Calu3 (cell line): ENCODE data around the gene FAM234A. TPM values are rescaled to one million over a fixed set of nuclear protein-coding genes. Genes with fewer than 3 reads are reported as not detected.

Experiments
- Bru-seq: library from RNA; stranded (reverse); fragments of 400-500 nt; gene quantifications from one replicate; lab custom pipeline; 2021; lab: Mats Ljungman, UMichigan
- BruChase-seq, 2 experiments: library from RNA; stranded (reverse); fragments of 400-500 nt; gene quantifications; one replicate each; lab custom pipeline; 2021; lab: Mats Ljungman, UMichigan
- BruUV-seq: library from RNA; stranded (reverse); fragments of 400-500 nt; replicated peaks from 2 replicates; lab custom pipeline; 2021; lab: Mats Ljungman, UMichigan
- CTCF ChIA-PET: fragments of 300-600 bp; sonication (Branson Sonifier 250); formaldehyde crosslinking; loops from one replicate; lab custom pipeline; 2022; ENCODE audit warnings: antibody characterized with exemption; lab: Charles Lee
- DNase-seq: peaks from one replicate; pipeline ENCODE4 v3.0.0; 2022
- H3K27ac Mint-ChIP-seq: one replicate; pipeline ENCODE4 v1.8.0; 2022; ENCODE audit warnings: mixed read lengths; ENCODE audit not compliant: unreplicated experiment
- H3K27me3 Mint-ChIP-seq: one replicate; pipeline ENCODE4 v1.8.0; 2022; ENCODE audit warnings: mixed read lengths; ENCODE audit not compliant: unreplicated experiment
- H3K36me3 Mint-ChIP-seq: one replicate; pipeline ENCODE4 v1.8.0; 2022; ENCODE audit warnings: mild to moderate bottlenecking, moderate library complexity, mixed read lengths; ENCODE audit not compliant: insufficient read depth, unreplicated experiment
- H3K4me1 Mint-ChIP-seq: one replicate; pipeline ENCODE4 v1.8.0; 2022; ENCODE audit warnings: mild to moderate bottlenecking, low read depth, mixed read lengths; ENCODE audit not compliant: unreplicated experiment
- H3K4me3 Mint-ChIP-seq: one replicate; pipeline ENCODE4 v1.8.0; 2022; ENCODE audit warnings: mild to moderate bottlenecking, low read depth, moderate library complexity, mixed read lengths; ENCODE audit not compliant: unreplicated experiment
- H3K9me3 Mint-ChIP-seq: one replicate; pipeline ENCODE4 v1.8.0; 2022; ENCODE audit warnings: low read depth, mixed read lengths; ENCODE audit not compliant: unreplicated experiment
- CTCF ChIP-seq: fragments of 200-600 bp; IDR thresholded peaks from one replicate; pipeline ENCODE4 v1.8.0; 2022; ENCODE audit warnings: antibody characterized with exemption; ENCODE audit not compliant: unreplicated experiment
- intact Hi-C: fragments of 100-400 bp; cut with micrococcal nuclease; formaldehyde crosslinking; loops from one replicate; pipeline ENCODE4 v1.10.0; 2022; ENCODE audit not compliant: unreplicated experiment
- long read RNA-seq: library from polyadenylated mRNA; stranded (forward); transcript quantifications from one replicate; pipeline ENCODE4 v2.0.0, GENCODE V29; 2022
- total RNA-seq: library from RNA; stranded (reverse); gene quantifications from 2 replicates; pipeline ENCODE4 v1.2.3, GENCODE V29; 2022

Gene FAM234A
- total RNA-seq: 118 and 130 TPM in 2 replicates
- percentile 65 among the genes with signal in this experiment for Bru-seq, nascent RNA
- BruChase-seq, experiment 1, labeled RNA remaining after a 6-hour chase: percentile 71 among the genes with signal in this experiment
- percentile 67 among the genes with signal in this experiment for BruChase-seq, experiment 2, labeled RNA remaining after a 2-hour chase
- long read RNA-seq, transcript FAM234A-203 (13 exons, 3,213 nt): major isoform, 80 of 169 reads
- long read RNA-seq, partial matches to known transcripts: 45 of 169 reads
- long read RNA-seq, other reads (novel, unspliced or antisense): 44 of 169 reads

GRCh38 chr16:234468-235305, at the start of gene FAM234A:
TSS of gene FAM234A (plus strand) at chr16:234821. CDS start at chr16:254414, 19,593 bp downstream.
- DNase-seq: peak; percentile 98
- Mint-ChIP-seq H3K4me1 (no peaks in the 10 kb centered on the region), H3K9me3 (no peaks in the 10 kb centered on the region), H3K4me3 (peak within 1 kb of the TSS; percentile 90), H3K27ac (peak within 1 kb of the TSS; percentile 93), H3K36me3 (peaks cover 25% of the 10 kb centered on the region), H3K27me3 (no peaks in the 10 kb centered on the region)
- CTCF ChIA-PET: interaction anchor here (0.6 to 1.9 kb wide), 6 partner anchors 15 to 621 kb away, joined by 3 to 18 read pairs (median 6); partner anchors contain the start of gene AXIN1
- TF ChIP-seq CTCF: peak; percentile 65
- intact Hi-C loops: no loop called here
- BruUV-seq: no TSS peak

- H3K27me3 Mint-ChIP-seq: no peaks in the 10 kb centered on the region
- H3K36me3 Mint-ChIP-seq: peaks cover 67% of the 10 kb centered on the region
- TF ChIP-seq CTCF: no peak
- H3K9me3 Mint-ChIP-seq: no peaks in the 10 kb centered on the region
- H3K4me3 Mint-ChIP-seq: no peak overlapping the region
- intact Hi-C loops: no loop called here
- H3K4me1 Mint-ChIP-seq: no peaks in the 10 kb centered on the region
- H3K27ac Mint-ChIP-seq: no peak overlapping the region
- DNase-seq: no peak
- BruUV-seq: no TSS peak
- CTCF ChIA-PET: no interaction called here
These were observed 49.4 kb upstream of the FAM234A start for GRCh38 chr16:185213-185612.

GRCh38 chr16:185691-186090, 48.9 kb upstream of the FAM234A start:
- intact Hi-C loops: no loop called here
- CTCF ChIA-PET: no interaction called here
- no peaks in the 10 kb centered on the region for H3K4me1 Mint-ChIP-seq
- peak overlapping the region; percentile 62 for H3K27ac Mint-ChIP-seq
- TF ChIP-seq CTCF: no peak
- peaks cover 71% of the 10 kb centered on the region for H3K36me3 Mint-ChIP-seq
- no TSS peak for BruUV-seq
- H3K9me3 Mint-ChIP-seq: no peaks in the 10 kb centered on the region
- no peak for DNase-seq
- no peak overlapping the region for H3K4me3 Mint-ChIP-seq
- no peaks in the 10 kb centered on the region for H3K27me3 Mint-ChIP-seq

- DNase-seq: no peak
- Mint-ChIP-seq H3K4me3 (no peak overlapping the region), H3K36me3 (peaks cover 72% of the 10 kb centered on the region), H3K27ac (no peak overlapping the region), H3K27me3 (no peaks in the 10 kb centered on the region), H3K4me1 (no peaks in the 10 kb centered on the region), H3K9me3 (no peaks in the 10 kb centered on the region)
- intact Hi-C loops: no loop called here
- no peak for TF ChIP-seq CTCF
- BruUV-seq: no TSS peak
- CTCF ChIA-PET: no interaction called here
These were observed 47.3 kb upstream of the FAM234A start for GRCh38 chr16:187330-187729.
